GM23338 (cell line): ENCODE results near the gene ZCCHC2. TPM values are rescaled to one million over a fixed set of nuclear protein-coding genes. Genes with fewer than 3 reads are reported as not detected.

ENCODE experiments used
- ATAC-seq: fragments of 200-7000 bp; cut with Tn5 transposase; 3 replicates; pipeline ENCODE4 v1.9.1; 2020
- DNase-seq: peaks from one replicate; pipeline ENCODE4 v3.0.0-alpha.2; 2015; ENCODE audit warnings: low spot score
- H2AFZ ChIP-seq: fragments of 200-600 bp; sonication (generic); 2 replicates; pipeline ENCODE4 v1.8.0; 2016; ENCODE audit warnings: antibody characterized with exemption, mild to moderate bottlenecking, moderate library complexity
- H3F3A ChIP-seq: fragments of 200-600 bp; sonication (generic); replicated peaks from 2 replicates; pipeline ENCODE4 v1.8.0; 2017; ENCODE audit warnings: antibody characterized with exemption, mixed run types, low read depth
- H3K27ac ChIP-seq: fragments of 200-600 bp; sonication (generic); 2 replicates; pipeline ENCODE4 v1.6.1; 2016; ENCODE audit warnings: low read depth
- H3K27me3 ChIP-seq: fragments of 200-600 bp; sonication (generic); 2 replicates; pipeline ENCODE4 v1.8.0; 2016; ENCODE audit warnings: mild to moderate bottlenecking, mixed run types, moderate library complexity; ENCODE audit not compliant: insufficient read depth
- H3K36me3 ChIP-seq: fragments of 200-600 bp; sonication (generic); 2 replicates; pipeline ENCODE4 v1.8.0; 2016; ENCODE audit warnings: mild to moderate bottlenecking; ENCODE audit not compliant: insufficient read depth
- H3K4me1 ChIP-seq: fragments of 200-600 bp; sonication (generic); 2 replicates; pipeline ENCODE4 v1.8.0; 2016; ENCODE audit warnings: mild to moderate bottlenecking, moderate library complexity; ENCODE audit not compliant: insufficient read depth
- H3K4me2 ChIP-seq: fragments of 200-600 bp; sonication (generic); 2 replicates; pipeline ENCODE4 v1.7.1; 2017; ENCODE audit warnings: mixed run types
- H3K4me3 ChIP-seq: fragments of 200-600 bp; sonication (generic); 2 replicates; pipeline ENCODE4 v1.6.1; 2016; ENCODE audit warnings: mixed run types
- H3K79me2 ChIP-seq: fragments of 200-600 bp; sonication (generic); replicated peaks from 2 replicates; pipeline ENCODE4 v1.8.0; 2017; ENCODE audit warnings: mild to moderate bottlenecking; ENCODE audit not compliant: insufficient read depth
- H3K9me2 ChIP-seq: fragments of 200-600 bp; sonication (generic); 2 replicates; pipeline ENCODE4 v1.8.0; 2017; ENCODE audit not compliant: insufficient read depth
- H4K20me1 ChIP-seq: fragments of 200-600 bp; sonication (generic); replicated peaks from 2 replicates; pipeline ENCODE4 v1.8.0; 2017; ENCODE audit warnings: mild to moderate bottlenecking; ENCODE audit not compliant: insufficient read depth
- H3K27ac Mint-ChIP-seq: 2 replicates; pipeline ENCODE4 v1.8.0; 2020; ENCODE audit warnings: inconsistent platforms, mild to moderate bottlenecking, moderate library complexity, mixed read lengths
- H3K27me3 Mint-ChIP-seq: 3 replicates; pipeline ENCODE4 v1.8.0; 2022; ENCODE audit warnings: low read depth, mild to moderate bottlenecking, moderate library complexity, mixed read lengths, inconsistent platforms; ENCODE audit not compliant: insufficient read depth, poor library complexity
- H3K36me3 Mint-ChIP-seq: 3 replicates; pipeline ENCODE4 v1.8.0; 2021; ENCODE audit warnings: low read depth, mild to moderate bottlenecking, inconsistent platforms, moderate library complexity, mixed read lengths
- H3K4me1 Mint-ChIP-seq: 3 replicates; pipeline ENCODE4 v1.8.0; 2020; ENCODE audit warnings: mild to moderate bottlenecking, inconsistent platforms, mixed read lengths
- H3K4me3 Mint-ChIP-seq: 3 replicates; pipeline ENCODE4 v1.8.0; 2021; ENCODE audit warnings: moderate library complexity, mild to moderate bottlenecking, inconsistent platforms, mixed read lengths
- H3K9me3 Mint-ChIP-seq: 3 replicates; pipeline ENCODE4 v1.8.0; 2020; ENCODE audit warnings: moderate library complexity, mild to moderate bottlenecking, inconsistent platforms, mixed read lengths
- CREB1 ChIP-seq: fragments of 250-450 bp; sonication (Bioruptor Pico); IDR thresholded peaks from 2 replicates; pipeline ENCODE4 v1.5.0; 2020; ENCODE audit warnings: low read depth, mild to moderate bottlenecking, moderate library complexity
- EZH2 ChIP-seq: fragments of 200-600 bp; sonication (generic); IDR thresholded peaks from one replicate; pipeline ENCODE4 v1.8.0; 2017; ENCODE audit warnings: antibody characterized with exemption, mild to moderate bottlenecking, low read depth; ENCODE audit not compliant: unreplicated experiment
- EZH2phosphoT487 ChIP-seq: fragments of 200-600 bp; sonication (generic); IDR thresholded peaks from one replicate; pipeline ENCODE4 v1.8.1; 2018; ENCODE audit warnings: antibody characterized with exemption; ENCODE audit not compliant: unreplicated experiment
- JUNB ChIP-seq: IDR thresholded peaks from one replicate; pipeline ENCODE4 v1.6.1; 2016; ENCODE audit warnings: antibody characterized with exemption; ENCODE audit not compliant: unreplicated experiment
- NANOG ChIP-seq: IDR thresholded peaks from 2 replicates; pipeline ENCODE4 v1.6.1; 2016; ENCODE audit warnings: antibody characterized with exemption, borderline replicate concordance
- POLR2AphosphoS5 ChIP-seq: IDR thresholded peaks from 2 replicates; pipeline ENCODE4 v1.6.1; 2016; ENCODE audit warnings: antibody characterized with exemption, low read depth
- STAT1 ChIP-seq: IDR thresholded peaks from one replicate; pipeline ENCODE4 v1.6.1; 2016; ENCODE audit warnings: antibody characterized with exemption; ENCODE audit not compliant: unreplicated experiment
- ZNF114 ChIP-seq: fragments of 250-450 bp; sonication (Bioruptor Pico); IDR thresholded peaks from 2 replicates; pipeline ENCODE4 v1.5.0; 2020; ENCODE audit warnings: mild to moderate bottlenecking, moderate library complexity
- ZNF331 ChIP-seq: fragments of 250-450 bp; sonication (Bioruptor Pico); IDR thresholded peaks from 2 replicates; pipeline ENCODE4 v1.5.0; 2020; ENCODE audit warnings: low read depth, mild to moderate bottlenecking, moderate library complexity
- polyA plus RNA-seq: library from polyadenylated mRNA; unstranded; fragments of >200 nt; fragmentation: Nextera tagmentation; extraction: Ambion mirVana; gene quantifications from 2 replicates; pipeline ENCODE4 v1.2.1, GENCODE V29; 2016
- total RNA-seq: library from RNA; depleted of rRNA; stranded (reverse); fragments of >200 nt; shearing (Covaris generic); gene quantifications from 2 replicates; pipeline ENCODE4 v1.2.3, GENCODE V29; 2014
- TF ChIP-seq, protein P1 (sequence below): IDR thresholded peaks from one replicate; pipeline ENCODE4 v1.6.1; 2018; ENCODE audit warnings: antibody characterized with exemption; ENCODE audit not compliant: unreplicated experiment
- TF ChIP-seq, protein P2 (sequence below): IDR thresholded peaks from 2 replicates; pipeline ENCODE4 v1.6.1; 2016; ENCODE audit warnings: antibody characterized with exemption
- TF ChIP-seq, protein P3 (sequence below): fragments of 250-450 bp; sonication (Bioruptor Pico); IDR thresholded peaks from 2 replicates; pipeline ENCODE4 v1.5.0; 2020; ENCODE audit warnings: mild to moderate bottlenecking, moderate library complexity
- TF ChIP-seq, protein P4 (sequence below), 2 experiments: fragments of 200-600 bp in 1 of 2; sonication (generic) in 1 of 2; conservative IDR thresholded peaks; 2 replicates each; pipeline versions ENCODE4 v1.5.1 to v1.6.1; 2016 to 2017; ENCODE audit warnings: antibody characterized with exemption in 2 of 2, low read depth in 2 of 2, mild to moderate bottlenecking in 2 of 2, moderate library complexity in 1 of 2

Gene ZCCHC2
- total and polyA plus RNA-seq, 2 experiments from 2014 or later = 5.4 to 15.4 TPM

DNA sequence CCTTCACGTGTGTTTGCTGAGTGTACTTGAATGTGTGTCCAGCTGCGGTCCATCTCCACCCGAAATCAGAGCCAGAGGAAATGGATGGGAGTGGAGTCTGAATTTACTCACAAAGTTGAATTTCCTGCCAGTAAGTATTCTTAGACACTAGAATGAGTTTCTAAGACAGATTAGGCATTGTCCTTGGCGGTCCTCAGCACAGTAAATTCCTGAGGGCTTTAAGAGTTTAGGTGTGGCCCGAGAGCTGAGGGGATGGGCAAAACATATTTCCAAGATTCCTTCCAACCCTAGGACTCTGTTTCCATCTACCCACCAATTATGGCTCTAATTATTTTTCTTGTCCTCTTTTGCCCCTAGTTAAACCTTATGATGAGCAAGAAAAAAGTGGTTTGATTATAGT is 102.2 kb downstream of the ZCCHC2 start:
- ATAC-seq = no peak
- Mint-ChIP-seq H3K27me3 (no peaks in the 10 kb centered on the region), H3K9me3 (no peaks in the 10 kb centered on the region), H3K27ac (no peak overlapping the region), H3K36me3 (no peaks in the 10 kb centered on the region), H3K4me1 (no peaks in the 10 kb centered on the region; the same call in 2 of the 3 replicates), H3K4me3 (no peak overlapping the region)
- Histone ChIP-seq H2AFZ (no peak overlapping the region), H3K27ac (no peak overlapping the region), H3K9me2 (no peaks in the 10 kb centered on the region), H3K79me2 (no peaks in the 10 kb centered on the region), H4K20me1 (no peaks in the 10 kb centered on the region), H3K27me3 (no peaks in the 10 kb centered on the region), H3F3A (no peaks in the 10 kb centered on the region), H3K4me1 (no peaks in the 10 kb centered on the region), H3K4me2 (no peak overlapping the region), H3K36me3 (no peaks in the 10 kb centered on the region), H3K4me3 (no peak overlapping the region)
- TF ChIP-seq, protein P1, sequence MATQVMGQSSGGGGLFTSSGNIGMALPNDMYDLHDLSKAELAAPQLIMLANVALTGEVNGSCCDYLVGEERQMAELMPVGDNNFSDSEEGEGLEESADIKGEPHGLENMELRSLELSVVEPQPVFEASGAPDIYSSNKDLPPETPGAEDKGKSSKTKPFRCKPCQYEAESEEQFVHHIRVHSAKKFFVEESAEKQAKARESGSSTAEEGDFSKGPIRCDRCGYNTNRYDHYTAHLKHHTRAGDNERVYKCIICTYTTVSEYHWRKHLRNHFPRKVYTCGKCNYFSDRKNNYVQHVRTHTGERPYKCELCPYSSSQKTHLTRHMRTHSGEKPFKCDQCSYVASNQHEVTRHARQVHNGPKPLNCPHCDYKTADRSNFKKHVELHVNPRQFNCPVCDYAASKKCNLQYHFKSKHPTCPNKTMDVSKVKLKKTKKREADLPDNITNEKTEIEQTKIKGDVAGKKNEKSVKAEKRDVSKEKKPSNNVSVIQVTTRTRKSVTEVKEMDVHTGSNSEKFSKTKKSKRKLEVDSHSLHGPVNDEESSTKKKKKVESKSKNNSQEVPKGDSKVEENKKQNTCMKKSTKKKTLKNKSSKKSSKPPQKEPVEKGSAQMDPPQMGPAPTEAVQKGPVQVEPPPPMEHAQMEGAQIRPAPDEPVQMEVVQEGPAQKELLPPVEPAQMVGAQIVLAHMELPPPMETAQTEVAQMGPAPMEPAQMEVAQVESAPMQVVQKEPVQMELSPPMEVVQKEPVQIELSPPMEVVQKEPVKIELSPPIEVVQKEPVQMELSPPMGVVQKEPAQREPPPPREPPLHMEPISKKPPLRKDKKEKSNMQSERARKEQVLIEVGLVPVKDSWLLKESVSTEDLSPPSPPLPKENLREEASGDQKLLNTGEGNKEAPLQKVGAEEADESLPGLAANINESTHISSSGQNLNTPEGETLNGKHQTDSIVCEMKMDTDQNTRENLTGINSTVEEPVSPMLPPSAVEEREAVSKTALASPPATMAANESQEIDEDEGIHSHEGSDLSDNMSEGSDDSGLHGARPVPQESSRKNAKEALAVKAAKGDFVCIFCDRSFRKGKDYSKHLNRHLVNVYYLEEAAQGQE = no peak
- TF ChIP-seq JUNB (no peak), ZNF114 (no peak), STAT1 (no peak), NANOG (no peak), POLR2AphosphoS5 (no peak), ZNF331 (CRISPR knock-in tag) (no peak), EZH2 (no peak), EZH2phosphoT487 (no peak), CREB1 (CRISPR knock-in tag) (no peak)
- TF ChIP-seq, protein P2, sequence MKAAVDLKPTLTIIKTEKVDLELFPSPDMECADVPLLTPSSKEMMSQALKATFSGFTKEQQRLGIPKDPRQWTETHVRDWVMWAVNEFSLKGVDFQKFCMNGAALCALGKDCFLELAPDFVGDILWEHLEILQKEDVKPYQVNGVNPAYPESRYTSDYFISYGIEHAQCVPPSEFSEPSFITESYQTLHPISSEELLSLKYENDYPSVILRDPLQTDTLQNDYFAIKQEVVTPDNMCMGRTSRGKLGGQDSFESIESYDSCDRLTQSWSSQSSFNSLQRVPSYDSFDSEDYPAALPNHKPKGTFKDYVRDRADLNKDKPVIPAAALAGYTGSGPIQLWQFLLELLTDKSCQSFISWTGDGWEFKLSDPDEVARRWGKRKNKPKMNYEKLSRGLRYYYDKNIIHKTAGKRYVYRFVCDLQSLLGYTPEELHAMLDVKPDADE = no peak
- TF ChIP-seq, protein P3, sequence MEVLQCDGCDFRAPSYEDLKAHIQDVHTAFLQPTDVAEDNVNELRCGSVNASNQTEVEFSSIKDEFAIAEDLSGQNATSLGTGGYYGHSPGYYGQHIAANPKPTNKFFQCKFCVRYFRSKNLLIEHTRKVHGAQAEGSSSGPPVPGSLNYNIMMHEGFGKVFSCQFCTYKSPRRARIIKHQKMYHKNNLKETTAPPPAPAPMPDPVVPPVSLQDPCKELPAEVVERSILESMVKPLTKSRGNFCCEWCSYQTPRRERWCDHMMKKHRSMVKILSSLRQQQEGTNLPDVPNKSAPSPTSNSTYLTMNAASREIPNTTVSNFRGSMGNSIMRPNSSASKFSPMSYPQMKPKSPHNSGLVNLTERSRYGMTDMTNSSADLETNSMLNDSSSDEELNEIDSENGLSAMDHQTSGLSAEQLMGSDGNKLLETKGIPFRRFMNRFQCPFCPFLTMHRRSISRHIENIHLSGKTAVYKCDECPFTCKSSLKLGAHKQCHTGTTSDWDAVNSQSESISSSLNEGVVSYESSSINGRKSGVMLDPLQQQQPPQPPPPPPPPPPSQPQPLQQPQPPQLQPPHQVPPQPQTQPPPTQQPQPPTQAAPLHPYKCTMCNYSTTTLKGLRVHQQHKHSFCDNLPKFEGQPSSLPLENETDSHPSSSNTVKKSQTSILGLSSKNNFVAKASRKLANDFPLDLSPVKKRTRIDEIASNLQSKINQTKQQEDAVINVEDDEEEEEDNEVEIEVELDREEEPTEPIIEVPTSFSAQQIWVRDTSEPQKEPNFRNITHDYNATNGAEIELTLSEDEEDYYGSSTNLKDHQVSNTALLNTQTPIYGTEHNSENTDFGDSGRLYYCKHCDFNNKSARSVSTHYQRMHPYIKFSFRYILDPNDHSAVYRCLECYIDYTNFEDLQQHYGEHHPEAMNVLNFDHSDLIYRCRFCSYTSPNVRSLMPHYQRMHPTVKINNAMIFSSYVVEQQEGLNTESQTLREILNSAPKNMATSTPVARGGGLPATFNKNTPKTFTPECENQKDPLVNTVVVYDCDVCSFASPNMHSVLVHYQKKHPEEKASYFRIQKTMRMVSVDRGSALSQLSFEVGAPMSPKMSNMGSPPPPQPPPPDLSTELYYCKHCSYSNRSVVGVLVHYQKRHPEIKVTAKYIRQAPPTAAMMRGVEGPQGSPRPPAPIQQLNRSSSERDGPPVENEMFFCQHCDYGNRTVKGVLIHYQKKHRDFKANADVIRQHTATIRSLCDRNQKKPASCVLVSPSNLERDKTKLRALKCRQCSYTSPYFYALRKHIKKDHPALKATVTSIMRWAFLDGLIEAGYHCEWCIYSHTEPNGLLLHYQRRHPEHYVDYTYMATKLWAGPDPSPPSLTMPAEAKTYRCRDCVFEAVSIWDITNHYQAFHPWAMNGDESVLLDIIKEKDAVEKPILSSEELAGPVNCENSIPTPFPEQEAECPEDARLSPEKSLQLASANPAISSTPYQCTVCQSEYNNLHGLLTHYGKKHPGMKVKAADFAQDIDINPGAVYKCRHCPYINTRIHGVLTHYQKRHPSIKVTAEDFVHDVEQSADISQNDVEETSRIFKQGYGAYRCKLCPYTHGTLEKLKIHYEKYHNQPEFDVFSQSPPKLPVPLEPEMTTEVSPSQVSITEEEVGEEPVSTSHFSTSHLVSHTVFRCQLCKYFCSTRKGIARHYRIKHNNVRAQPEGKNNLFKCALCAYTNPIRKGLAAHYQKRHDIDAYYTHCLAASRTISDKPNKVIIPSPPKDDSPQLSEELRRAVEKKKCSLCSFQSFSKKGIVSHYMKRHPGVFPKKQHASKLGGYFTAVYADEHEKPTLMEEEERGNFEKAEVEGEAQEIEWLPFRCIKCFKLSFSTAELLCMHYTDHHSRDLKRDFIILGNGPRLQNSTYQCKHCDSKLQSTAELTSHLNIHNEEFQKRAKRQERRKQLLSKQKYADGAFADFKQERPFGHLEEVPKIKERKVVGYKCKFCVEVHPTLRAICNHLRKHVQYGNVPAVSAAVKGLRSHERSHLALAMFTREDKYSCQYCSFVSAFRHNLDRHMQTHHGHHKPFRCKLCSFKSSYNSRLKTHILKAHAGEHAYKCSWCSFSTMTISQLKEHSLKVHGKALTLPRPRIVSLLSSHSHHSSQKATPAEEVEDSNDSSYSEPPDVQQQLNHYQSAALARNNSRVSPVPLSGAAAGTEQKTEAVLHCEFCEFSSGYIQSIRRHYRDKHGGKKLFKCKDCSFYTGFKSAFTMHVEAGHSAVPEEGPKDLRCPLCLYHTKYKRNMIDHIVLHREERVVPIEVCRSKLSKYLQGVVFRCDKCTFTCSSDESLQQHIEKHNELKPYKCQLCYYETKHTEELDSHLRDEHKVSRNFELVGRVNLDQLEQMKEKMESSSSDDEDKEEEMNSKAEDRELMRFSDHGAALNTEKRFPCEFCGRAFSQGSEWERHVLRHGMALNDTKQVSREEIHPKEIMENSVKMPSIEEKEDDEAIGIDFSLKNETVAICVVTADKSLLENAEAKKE (CRISPR knock-in tag) = no peak
- TF ChIP-seq, protein P4, sequence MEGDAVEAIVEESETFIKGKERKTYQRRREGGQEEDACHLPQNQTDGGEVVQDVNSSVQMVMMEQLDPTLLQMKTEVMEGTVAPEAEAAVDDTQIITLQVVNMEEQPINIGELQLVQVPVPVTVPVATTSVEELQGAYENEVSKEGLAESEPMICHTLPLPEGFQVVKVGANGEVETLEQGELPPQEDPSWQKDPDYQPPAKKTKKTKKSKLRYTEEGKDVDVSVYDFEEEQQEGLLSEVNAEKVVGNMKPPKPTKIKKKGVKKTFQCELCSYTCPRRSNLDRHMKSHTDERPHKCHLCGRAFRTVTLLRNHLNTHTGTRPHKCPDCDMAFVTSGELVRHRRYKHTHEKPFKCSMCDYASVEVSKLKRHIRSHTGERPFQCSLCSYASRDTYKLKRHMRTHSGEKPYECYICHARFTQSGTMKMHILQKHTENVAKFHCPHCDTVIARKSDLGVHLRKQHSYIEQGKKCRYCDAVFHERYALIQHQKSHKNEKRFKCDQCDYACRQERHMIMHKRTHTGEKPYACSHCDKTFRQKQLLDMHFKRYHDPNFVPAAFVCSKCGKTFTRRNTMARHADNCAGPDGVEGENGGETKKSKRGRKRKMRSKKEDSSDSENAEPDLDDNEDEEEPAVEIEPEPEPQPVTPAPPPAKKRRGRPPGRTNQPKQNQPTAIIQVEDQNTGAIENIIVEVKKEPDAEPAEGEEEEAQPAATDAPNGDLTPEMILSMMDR (conservative IDR thresholded peaks at IDR 0.05; ENCODE audit: low read depth in 2 of 2) = no peak
- no peak for DNase-seq
